ENCODE results near the gene NDE1. TPM values are rescaled to one million over a fixed set of nuclear protein-coding genes. Genes with fewer than 3 reads are reported as not detected.
"Not testable (repeated sequence)": the region's sequence is repeated elsewhere in the genome, so short reads cannot be mapped to it uniquely, and the experiment has no call there.

NDE1 gene
- total and polyA plus RNA-seq, 2 donors (not counting 1 experiment from before 2014, with no cell fraction given), result 33.5 to 149 TPM

DNA sequence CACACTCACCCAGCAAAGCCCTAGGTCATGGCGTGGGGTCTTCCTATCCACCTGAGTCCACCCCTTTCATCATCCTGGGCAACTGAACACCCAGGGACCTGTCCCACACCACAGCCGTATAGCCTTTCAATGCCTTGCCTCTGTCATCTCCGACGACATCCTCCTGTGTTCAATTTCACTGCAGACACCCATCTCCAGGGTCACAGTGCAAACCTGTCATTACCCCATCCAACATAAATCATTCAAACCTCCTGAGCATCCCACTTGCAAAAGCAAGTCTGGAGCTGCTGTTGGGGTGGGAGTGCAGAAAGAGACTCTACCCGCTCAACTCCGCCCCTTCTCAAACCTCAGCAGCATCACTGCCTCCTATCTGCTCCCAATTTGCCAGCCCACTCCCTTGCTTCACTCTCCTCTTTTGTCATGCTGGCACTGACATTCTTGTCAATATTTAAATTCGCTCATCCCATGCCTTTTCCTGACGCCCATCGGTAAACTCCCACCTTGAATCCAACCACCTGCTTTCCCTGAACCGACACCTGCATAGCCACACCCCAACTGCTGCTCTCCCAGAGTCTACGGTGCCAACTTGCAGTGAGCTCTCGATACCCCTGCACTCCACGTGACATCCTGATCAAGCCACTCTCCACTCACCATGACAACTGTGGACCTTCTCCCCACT is 44.1 kb upstream of the NDE1 start:
- Mint-ChIP-seq H3K27ac (peak overlapping the region; percentile 43), H3K4me1 (no peaks in the 10 kb centered on the region), H3K9me3 (ENCODE audit: insufficient read depth) (no peaks in the 10 kb centered on the region), H3K27me3 (no peaks in the 10 kb centered on the region), H3K4me3 (no peak overlapping the region)
- no peaks in the 10 kb centered on the region for H3K9me3 ChIP-seq (ENCODE audit: control extremely low read depth in 1 of 3, control insufficient read depth in 2 of 3, insufficient read depth in 1 of 3, low read length in 2 of 3)
- no peak overlapping the region for H3K9ac ChIP-seq (ENCODE audit: low read length)
- H2AFZ ChIP-seq (ENCODE audit: insufficient read depth, low read depth, low read length, poor library complexity, severe bottlenecking), result no peak overlapping the region
- no peaks in the 10 kb centered on the region for H3K4me1 ChIP-seq (ENCODE audit: control insufficient read depth in 2 of 2, insufficient read depth in 2 of 2, low read length in 2 of 2)
- H3K4me2 ChIP-seq (replicated peaks; ENCODE audit: low read depth, low read length, poor library complexity, severe bottlenecking), result no peak overlapping the region
- H3K36me3 ChIP-seq (replicated peaks in 1 of 2; ENCODE audit: control extremely low read depth in 1 of 2, control insufficient read depth in 1 of 2, extremely low read depth in 1 of 2, insufficient read depth in 2 of 2, low read length in 1 of 2), result peaks cover 12 to 99% of the 10 kb centered on the region in 2 experiments
- ATAC-seq (ENCODE audit: low read depth), result no peak
- H3K79me2 ChIP-seq (ENCODE audit: control insufficient read depth, insufficient read depth, low read length), result peaks cover 46% of the 10 kb centered on the region
- CTCF ChIA-PET, result no interaction called here
- POLR2A ChIA-PET, result interaction anchor here (0.6 kb wide), 1 partner anchor 64 kb away, joined by 5 read pairs; no protein-coding TSS in a partner anchor
- no peak overlapping the region for H3K4me3 ChIP-seq (ENCODE audit: control extremely low read depth in 1 of 5, extremely low read depth in 1 of 5, insufficient read depth in 1 of 5, low read depth in 2 of 5, low read length in 4 of 5)
- intact Hi-C loops (cut with micrococcal nuclease), result no loop called here
- DNase-seq, result no peak
- H3K27ac ChIP-seq (ENCODE audit: low read length in 2 of 2), result no peak overlapping the region
- H4K20me1 ChIP-seq (ENCODE audit: control insufficient read depth, insufficient read depth, low read length, poor library complexity, severe bottlenecking), result peaks cover 71% of the 10 kb centered on the region
- TF ChIP-seq, protein P1, sequence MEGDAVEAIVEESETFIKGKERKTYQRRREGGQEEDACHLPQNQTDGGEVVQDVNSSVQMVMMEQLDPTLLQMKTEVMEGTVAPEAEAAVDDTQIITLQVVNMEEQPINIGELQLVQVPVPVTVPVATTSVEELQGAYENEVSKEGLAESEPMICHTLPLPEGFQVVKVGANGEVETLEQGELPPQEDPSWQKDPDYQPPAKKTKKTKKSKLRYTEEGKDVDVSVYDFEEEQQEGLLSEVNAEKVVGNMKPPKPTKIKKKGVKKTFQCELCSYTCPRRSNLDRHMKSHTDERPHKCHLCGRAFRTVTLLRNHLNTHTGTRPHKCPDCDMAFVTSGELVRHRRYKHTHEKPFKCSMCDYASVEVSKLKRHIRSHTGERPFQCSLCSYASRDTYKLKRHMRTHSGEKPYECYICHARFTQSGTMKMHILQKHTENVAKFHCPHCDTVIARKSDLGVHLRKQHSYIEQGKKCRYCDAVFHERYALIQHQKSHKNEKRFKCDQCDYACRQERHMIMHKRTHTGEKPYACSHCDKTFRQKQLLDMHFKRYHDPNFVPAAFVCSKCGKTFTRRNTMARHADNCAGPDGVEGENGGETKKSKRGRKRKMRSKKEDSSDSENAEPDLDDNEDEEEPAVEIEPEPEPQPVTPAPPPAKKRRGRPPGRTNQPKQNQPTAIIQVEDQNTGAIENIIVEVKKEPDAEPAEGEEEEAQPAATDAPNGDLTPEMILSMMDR (IDR thresholded peaks at IDR 0.05), result no peak
- WGBS (ENCODE audit: insufficient coverage), result 98% methylated on average over 10 of the region's 13 CpGs
- H3K27me3 ChIP-seq (replicated peaks in 1 of 4; ENCODE audit: control extremely low read depth in 1 of 4, control insufficient read depth in 3 of 4, insufficient read depth in 4 of 4, low read length in 3 of 4), result no peaks in the 10 kb centered on the region

DNA sequence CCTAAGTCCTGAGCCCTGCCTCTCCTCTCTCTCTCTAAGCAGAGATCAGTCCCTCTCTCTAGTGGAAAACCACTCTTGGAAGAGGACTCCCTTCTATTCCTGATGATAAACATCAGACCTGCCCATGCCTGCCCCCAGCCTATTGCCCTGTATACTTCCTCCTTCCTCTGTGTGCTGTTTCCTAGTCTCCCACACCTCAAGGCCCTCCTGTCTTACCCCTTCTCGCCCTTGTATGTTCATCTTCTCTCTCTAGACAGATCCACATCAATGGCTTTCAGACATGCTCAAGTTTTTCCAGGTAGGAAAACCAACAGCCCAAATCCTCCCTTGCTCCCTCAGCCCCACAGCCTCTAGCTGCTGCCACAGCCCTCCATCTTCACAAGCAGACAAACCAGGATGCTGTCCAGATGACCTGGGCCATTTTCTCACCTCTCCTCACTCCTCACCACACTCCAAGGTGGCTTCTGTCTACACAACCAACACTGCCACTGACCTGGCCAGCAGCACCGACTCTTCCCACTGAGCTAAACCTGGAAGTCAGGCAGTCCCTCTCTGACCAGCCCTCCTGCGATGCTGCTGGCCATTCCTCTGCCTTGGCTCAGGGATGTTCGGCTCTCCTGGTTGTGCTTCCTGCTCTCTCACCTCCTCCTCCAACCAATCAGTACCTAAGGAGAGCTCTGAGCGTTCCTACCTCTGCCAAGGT is 43.4 kb upstream of the NDE1 start:
- DNase-seq, result no peak
- Histone ChIP-seq H3K4me3 (ENCODE audit: control extremely low read depth in 1 of 5, extremely low read depth in 1 of 5, insufficient read depth in 1 of 5, low read depth in 2 of 5, low read length in 4 of 5) (no peak overlapping the region), H3K4me2 (replicated peaks; ENCODE audit: low read depth, low read length, poor library complexity, severe bottlenecking) (no peak overlapping the region), H3K27ac (ENCODE audit: low read length in 2 of 2) (no peak overlapping the region), H3K79me2 (ENCODE audit: control insufficient read depth, insufficient read depth, low read length) (peaks cover 45% of the 10 kb centered on the region), H3K9me3 (ENCODE audit: control extremely low read depth in 1 of 3, control insufficient read depth in 2 of 3, insufficient read depth in 1 of 3, low read length in 2 of 3) (no peaks in the 10 kb centered on the region), H3K4me1 (ENCODE audit: control insufficient read depth in 2 of 2, insufficient read depth in 2 of 2, low read length in 2 of 2) (no peaks in the 10 kb centered on the region), H3K9ac (ENCODE audit: low read length) (no peak overlapping the region), H4K20me1 (ENCODE audit: control insufficient read depth, insufficient read depth, low read length, poor library complexity, severe bottlenecking) (peaks cover 64% of the 10 kb centered on the region), H3K27me3 (replicated peaks in 1 of 4; ENCODE audit: control extremely low read depth in 1 of 4, control insufficient read depth in 3 of 4, insufficient read depth in 4 of 4, low read length in 3 of 4) (no peaks in the 10 kb centered on the region), H2AFZ (ENCODE audit: insufficient read depth, low read depth, low read length, poor library complexity, severe bottlenecking) (no peak overlapping the region), H3K36me3 (replicated peaks in 1 of 2; ENCODE audit: control extremely low read depth in 1 of 2, control insufficient read depth in 1 of 2, extremely low read depth in 1 of 2, insufficient read depth in 2 of 2, low read length in 1 of 2) (peaks cover 12 to 99% of the 10 kb centered on the region in 2 experiments)
- ChIA-PET POLR2A (no interaction called here), CTCF (interaction anchor here (0.9 kb wide), 1 partner anchor 22 kb away, joined by 3 read pairs; no protein-coding TSS in a partner anchor)
- no peaks in the 10 kb centered on the region for H3K4me1 Mint-ChIP-seq
- no peaks in the 10 kb centered on the region for H3K27me3 Mint-ChIP-seq
- WGBS (ENCODE audit: insufficient coverage), result 100% methylated on average over 3 of the region's 5 CpGs
- no peak overlapping the region for H3K4me3 Mint-ChIP-seq
- intact Hi-C loops (cut with micrococcal nuclease), result no loop called here
- no peak for ATAC-seq (ENCODE audit: low read depth)
- no peaks in the 10 kb centered on the region for H3K9me3 Mint-ChIP-seq (ENCODE audit: insufficient read depth)
- H3K27ac Mint-ChIP-seq, result peak overlapping the region; percentile 43
- no peak for TF ChIP-seq EZH2 (IDR thresholded peaks at IDR 0.05; ENCODE audit: borderline replicate concordance, insufficient read depth, low read depth, low read length, poor library complexity, severe bottlenecking)
- TF ChIP-seq, protein P1 (IDR thresholded peaks at IDR 0.05), result no peak

DNA sequence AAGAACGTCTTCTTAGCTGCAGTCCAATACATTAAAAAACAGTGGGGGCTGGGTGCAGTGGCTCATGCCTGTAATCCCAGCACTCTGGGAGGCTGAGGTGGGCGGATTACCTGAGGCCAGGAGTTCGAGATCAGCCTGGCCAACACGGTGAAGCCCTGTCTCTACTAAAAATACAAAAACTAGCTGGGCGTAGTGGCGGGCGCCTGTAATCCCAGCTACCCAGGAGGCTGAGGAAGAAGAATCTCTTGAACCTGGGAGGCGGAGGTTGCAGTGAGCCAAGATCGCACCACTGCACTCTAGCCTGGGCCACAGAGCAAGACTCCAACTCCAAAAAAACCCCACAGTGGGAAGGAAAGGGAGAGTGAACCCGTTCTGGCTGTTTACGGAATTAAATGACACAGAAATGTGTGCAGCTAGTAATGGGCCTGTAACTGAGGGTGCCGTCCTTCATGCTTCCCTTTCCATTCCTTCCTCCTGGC is 42.8 kb upstream of the NDE1 start:
- H3K27ac Mint-ChIP-seq; DNase-seq; H3K9me3 Mint-ChIP-seq (ENCODE audit: insufficient read depth); H3K4me3 Mint-ChIP-seq; H3K9me3 ChIP-seq (ENCODE audit: control extremely low read depth in 1 of 3, control insufficient read depth in 2 of 3, insufficient read depth in 1 of 3, low read length in 2 of 3); H3K27ac ChIP-seq (ENCODE audit: low read length in 2 of 2); H3K4me1 Mint-ChIP-seq; H3K27me3 ChIP-seq (replicated peaks in 1 of 4; ENCODE audit: control extremely low read depth in 1 of 4, control insufficient read depth in 3 of 4, insufficient read depth in 4 of 4, low read length in 3 of 4); ATAC-seq (ENCODE audit: low read depth); intact Hi-C loops (cut with micrococcal nuclease); POLR2A ChIA-PET; H3K4me2 ChIP-seq (replicated peaks; ENCODE audit: low read depth, low read length, poor library complexity, severe bottlenecking); H3K4me1 ChIP-seq (ENCODE audit: control insufficient read depth in 2 of 2, insufficient read depth in 2 of 2, low read length in 2 of 2); H3K4me3 ChIP-seq (ENCODE audit: control extremely low read depth in 1 of 5, extremely low read depth in 1 of 5, insufficient read depth in 1 of 5, low read depth in 2 of 5, low read length in 4 of 5); H3K27me3 Mint-ChIP-seq; H3K9ac ChIP-seq (ENCODE audit: low read length); H2AFZ ChIP-seq (ENCODE audit: insufficient read depth, low read depth, low read length, poor library complexity, severe bottlenecking): not testable (repeated sequence)
- Histone ChIP-seq H3K79me2 (ENCODE audit: control insufficient read depth, insufficient read depth, low read length) (peaks cover 47% of the 10 kb centered on the region), H3K36me3 (replicated peaks in 1 of 2; ENCODE audit: control extremely low read depth in 1 of 2, control insufficient read depth in 1 of 2, extremely low read depth in 1 of 2, insufficient read depth in 2 of 2, low read length in 1 of 2) (peaks cover 9 to 99% of the 10 kb centered on the region in 2 experiments), H4K20me1 (ENCODE audit: control insufficient read depth, insufficient read depth, low read length, poor library complexity, severe bottlenecking) (peaks cover 64% of the 10 kb centered on the region)
- WGBS (ENCODE audit: insufficient coverage), result 100% methylated on average over 1 of the region's 12 CpGs
- CTCF ChIA-PET, result interaction anchor here (0.9 kb wide), 1 partner anchor 21 kb away, joined by 3 read pairs; no protein-coding TSS in a partner anchor
